Astrocyte (in vitro differentiated cells and primary cell): ENCODE data around the gene MAP3K3.

Experiments
- EZH2 ChIP-seq: IDR thresholded peaks from 2 replicates; pipeline ENCODE4 v1.6.1; 2012; ENCODE audit warnings: mild to moderate bottlenecking, low read length, inconsistent platforms; ENCODE audit not compliant: insufficient read depth
- TF ChIP-seq, protein P1 (sequence below): IDR thresholded peaks from 2 replicates; pipeline ENCODE4 v1.5.1; 2011; ENCODE audit warnings: low read depth, mild to moderate bottlenecking, inconsistent platforms, low read length, moderate library complexity; ENCODE audit not compliant: insufficient read depth

DNA sequence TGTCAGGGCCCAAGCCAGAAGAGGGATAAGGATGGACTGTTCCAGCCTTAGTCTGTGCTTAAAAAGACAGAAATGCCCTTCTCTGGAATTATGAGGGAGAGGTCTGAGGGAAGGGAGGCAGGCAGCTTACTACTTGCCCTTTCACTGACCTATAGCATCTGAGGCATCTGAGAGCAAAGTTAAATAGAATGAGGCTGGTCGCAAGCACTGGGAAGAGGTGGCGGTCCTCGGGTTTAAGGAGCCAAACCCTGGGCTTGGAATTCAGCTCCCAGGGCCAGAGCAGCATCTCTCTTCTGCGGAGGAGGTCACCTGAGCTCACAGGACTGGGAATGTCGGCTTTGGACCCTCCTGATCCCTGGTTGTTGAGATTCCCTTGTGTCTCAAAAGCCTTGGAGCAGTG is 80.8 kb downstream of the MAP3K3 start:
- TF ChIP-seq, protein P1, sequence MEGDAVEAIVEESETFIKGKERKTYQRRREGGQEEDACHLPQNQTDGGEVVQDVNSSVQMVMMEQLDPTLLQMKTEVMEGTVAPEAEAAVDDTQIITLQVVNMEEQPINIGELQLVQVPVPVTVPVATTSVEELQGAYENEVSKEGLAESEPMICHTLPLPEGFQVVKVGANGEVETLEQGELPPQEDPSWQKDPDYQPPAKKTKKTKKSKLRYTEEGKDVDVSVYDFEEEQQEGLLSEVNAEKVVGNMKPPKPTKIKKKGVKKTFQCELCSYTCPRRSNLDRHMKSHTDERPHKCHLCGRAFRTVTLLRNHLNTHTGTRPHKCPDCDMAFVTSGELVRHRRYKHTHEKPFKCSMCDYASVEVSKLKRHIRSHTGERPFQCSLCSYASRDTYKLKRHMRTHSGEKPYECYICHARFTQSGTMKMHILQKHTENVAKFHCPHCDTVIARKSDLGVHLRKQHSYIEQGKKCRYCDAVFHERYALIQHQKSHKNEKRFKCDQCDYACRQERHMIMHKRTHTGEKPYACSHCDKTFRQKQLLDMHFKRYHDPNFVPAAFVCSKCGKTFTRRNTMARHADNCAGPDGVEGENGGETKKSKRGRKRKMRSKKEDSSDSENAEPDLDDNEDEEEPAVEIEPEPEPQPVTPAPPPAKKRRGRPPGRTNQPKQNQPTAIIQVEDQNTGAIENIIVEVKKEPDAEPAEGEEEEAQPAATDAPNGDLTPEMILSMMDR, result no peak
- no peak for TF ChIP-seq EZH2
